ENCODE data around the gene OSBPL7. TPM values are rescaled to one million over a fixed set of nuclear protein-coding genes. Genes with fewer than 3 reads are reported as not detected.

OSBPL7 gene
- total and polyA plus RNA-seq, 2 of the 13 experiments (the other 11 are each of a cell fraction or from before 2014, with no cell fraction given), result 4.7 to 6.6 TPM

GRCh38 chr17:47850692-47851573, 29.3 kb upstream of the OSBPL7 start, which contains the start of gene SP6 (continued):
- peak; percentile 86 for TF ChIP-seq ZGPAT (CRISPR knock-in tag; IDR thresholded peaks at IDR 0.05)
- TF ChIP-seq ZNF574 (CRISPR knock-in tag; IDR thresholded peaks at IDR 0.05), result peak; percentile 75
- peak; percentile 47 for TF ChIP-seq JARID2 (CRISPR knock-in tag; IDR thresholded peaks at IDR 0.05; ENCODE audit: insufficient replicate concordance)
- 0 out of 2 replicates have a peak, but pooled peaks have one; percentile 52 for TF ChIP-seq RELA (CRISPR knock-in tag; IDR thresholded peaks at IDR 0.05)
- TF ChIP-seq TEAD3 (CRISPR knock-in tag; optimal IDR thresholded peaks at IDR 0.05; ENCODE audit: borderline replicate concordance), result peak; percentile 17
- 0 out of 2 replicates have a peak, but pooled peaks have one; percentile 73 for TF ChIP-seq MXD3 (CRISPR knock-in tag; IDR thresholded peaks at IDR 0.05)
- peak; percentile 67; the same call in 1 of the 2 replicates for TF ChIP-seq ZNF614 (CRISPR knock-in tag; IDR thresholded peaks at IDR 0.05; ENCODE audit: borderline replicate concordance)
- TF ChIP-seq KDM3A (CRISPR knock-in tag; IDR thresholded peaks at IDR 0.05; ENCODE audit: low read depth), result peak; percentile 82; the same call in 1 of the 2 replicates
- peak; percentile 77 for TF ChIP-seq TFDP2 (CRISPR knock-in tag; IDR thresholded peaks at IDR 0.05)
- peak; percentile 89; the same call in 1 of the 2 replicates for TF ChIP-seq EZH2 (conservative IDR thresholded peaks at IDR 0.05; ENCODE audit: low read depth, low read length)
- TF ChIP-seq TGIF2 (CRISPR knock-in tag; IDR thresholded peaks at IDR 0.05), result peak; percentile 42; the same call in 1 of the 2 replicates
- TF ChIP-seq GPBP1L1 (CRISPR knock-in tag; IDR thresholded peaks at IDR 0.05), result no peak
- TF ChIP-seq GZF1 (CRISPR knock-in tag; IDR thresholded peaks at IDR 0.05), result 0 out of 2 replicates have a peak, but pooled peaks have one; percentile 49
- peak; percentile 86 for TF ChIP-seq ZFP91 (CRISPR knock-in tag; IDR thresholded peaks at IDR 0.05; ENCODE audit: borderline replicate concordance)
- TF ChIP-seq TAF1 (CRISPR knock-in tag; IDR thresholded peaks at IDR 0.05), result peak; percentile 71; the same call in 1 of the 2 replicates
- TF ChIP-seq TFAP4 (IDR thresholded peaks at IDR 0.05; ENCODE audit: borderline replicate concordance, low read depth), result peak; percentile 43; the same call in 1 of the 2 replicates

Measured in HepG2 (cell line).